H1 (cell line): ENCODE data around the gene DGUOK. TPM values are rescaled to one million over a fixed set of nuclear protein-coding genes. Genes with fewer than 3 reads are reported as not detected.

ENCODE experiments used
- CTCF ChIA-PET: fragments of 300-600 bp; sonication (Branson Sonifier 250); formaldehyde crosslinking; loops from one replicate; lab custom pipeline; 2021; ENCODE audit not compliant: partially characterized antibody; lab: Charles Lee
- POLR2A ChIA-PET: fragments of 300-600 bp; sonication (Branson Sonifier 250); formaldehyde crosslinking; loops from one replicate; lab custom pipeline; 2021; ENCODE audit warnings: inconsistent platforms; ENCODE audit not compliant: partially characterized antibody; lab: Charles Lee
- DNase-seq, 2 experiments: peaks; one replicate each; pipeline versions ENCODE4 v3.0.0 to v3.0.0-alpha.2; 2010 to 2022; ENCODE audit warnings: low spot score in 2 of 2, low read depth in 1 of 2, mixed read lengths in 1 of 2
- FAIRE-seq: peaks from 2 replicates; lab custom pipeline; 2011; peaks lifted over from hg19 to GRCh38; lab: Jason Lieb, UNC
- H2AFZ ChIP-seq: 2 replicates; pipeline ENCODE4 v1.8.1; 2012; ENCODE audit warnings: low read length, inconsistent platforms
- H2AK5ac ChIP-seq: 2 replicates; pipeline ENCODE4 v1.6.1; 2013; ENCODE audit warnings: low read depth, low read length
- H2BK120ac ChIP-seq: replicated peaks from 2 replicates; pipeline ENCODE3; 2013; ENCODE audit warnings: low read depth, low read length, inconsistent platforms
- H2BK12ac ChIP-seq: 2 replicates; pipeline ENCODE4 v1.6.1; 2013; ENCODE audit warnings: low read depth, low read length
- H2BK15ac ChIP-seq: 2 replicates; pipeline ENCODE4 v1.6.1; 2013; ENCODE audit warnings: low read length
- H2BK20ac ChIP-seq: 2 replicates; pipeline ENCODE4 v1.6.1; 2013; ENCODE audit warnings: low read length
- H2BK5ac ChIP-seq: 2 replicates; pipeline ENCODE4 v1.6.1; 2013; ENCODE audit warnings: low read depth, low read length
- H3K14ac ChIP-seq: 2 replicates; pipeline ENCODE4 v1.6.1; 2013; ENCODE audit warnings: inconsistent platforms; ENCODE audit not compliant: insufficient read length
- H3K18ac ChIP-seq: 2 replicates; pipeline ENCODE4 v1.6.1; 2013; ENCODE audit warnings: low read length; ENCODE audit errors: extremely low read depth
- H3K23ac ChIP-seq: 2 replicates; pipeline ENCODE4 v1.6.1; 2013; ENCODE audit warnings: inconsistent platforms; ENCODE audit not compliant: insufficient read length
- H3K23me2 ChIP-seq: 2 replicates; pipeline ENCODE4 v1.6.1; 2013; ENCODE audit warnings: low read depth, low read length
- H3K27ac ChIP-seq: 2 replicates; pipeline ENCODE4 v1.6.1; 2011; ENCODE audit warnings: low read depth, low read length, inconsistent platforms
- H3K27me3 ChIP-seq, 4 experiments: replicated peaks in 1 of 4; 1 replicate in 1 of 4; 2 replicates in 3 of 4; pipeline versions ENCODE4 v1.6.1 to v1.8.1; 2011 to 2013; ENCODE audit warnings: low read length in 3 of 4, mild to moderate bottlenecking in 3 of 4, inconsistent platforms in 2 of 4, mixed read lengths in 2 of 4, moderate library complexity in 1 of 4; ENCODE audit not compliant: control insufficient read depth in 3 of 4, insufficient read depth in 3 of 4; ENCODE audit errors: extremely low read depth in 1 of 4
- H3K36me3 ChIP-seq, 4 experiments: 2 replicates each; pipeline versions ENCODE4 v1.6.1 to v1.8.1; 2011 to 2013; ENCODE audit warnings: mild to moderate bottlenecking in 4 of 4, low read length in 3 of 4, moderate library complexity in 2 of 4, control low read depth in 1 of 4, inconsistent platforms in 1 of 4; ENCODE audit not compliant: insufficient read depth in 4 of 4, control insufficient read depth in 2 of 4
- H3K4ac ChIP-seq: replicated peaks from 2 replicates; pipeline ENCODE3; 2013; ENCODE audit warnings: low read length, low read depth, mixed read lengths, inconsistent platforms; ENCODE audit not compliant: insufficient read length
- H3K4me1 ChIP-seq, 4 experiments: replicated peaks in 1 of 4; 1 replicate in 1 of 4; 2 replicates in 3 of 4; pipeline versions ENCODE4 v1.6.1 to v1.8.1; 2011 to 2013; ENCODE audit warnings: low read length in 3 of 4, inconsistent platforms in 2 of 4, mixed read lengths in 1 of 4; ENCODE audit not compliant: insufficient read depth in 4 of 4, control insufficient read depth in 3 of 4
- H3K4me2 ChIP-seq, 2 experiments: 2 replicates each; pipeline versions ENCODE4 v1.6.1 to v1.8.1; 2011 to 2013; ENCODE audit warnings: low read depth in 2 of 2, low read length in 2 of 2, control low read depth in 1 of 2, inconsistent platforms in 1 of 2, mild to moderate bottlenecking in 1 of 2; ENCODE audit not compliant: insufficient read depth in 1 of 2
- H3K4me3 ChIP-seq, 4 experiments: fragments of 200-600, 300-600 bp in 1 of 4; sonication (generic), shearing (Covaris generic), sonication (Bioruptor Twin) in 1 of 4; 2 replicates each; pipeline versions ENCODE4 v1.5.1 to v1.8.1; 2011 to 2016; ENCODE audit warnings: low read length in 4 of 4, low read depth in 3 of 4, control low read depth in 2 of 4, inconsistent platforms in 2 of 4, mild to moderate bottlenecking in 2 of 4, mixed read lengths in 1 of 4, moderate library complexity in 1 of 4; ENCODE audit not compliant: insufficient read depth in 2 of 4; ENCODE audit errors: extremely low read depth in 1 of 4
- H3K56ac ChIP-seq: replicated peaks from 2 replicates; pipeline ENCODE3; 2013; ENCODE audit warnings: low read depth, mild to moderate bottlenecking, mixed read lengths, low read length, inconsistent platforms; ENCODE audit not compliant: insufficient read length
- H3K79me1 ChIP-seq: 2 replicates; pipeline ENCODE4 v1.6.1; 2013; ENCODE audit warnings: low read depth, low read length, control low read depth
- H3K79me2 ChIP-seq, 2 experiments: 2 replicates each; pipeline versions ENCODE4 v1.6.1 to v1.8.1; 2012 to 2013; ENCODE audit warnings: low read length in 2 of 2, mild to moderate bottlenecking in 2 of 2, inconsistent platforms in 1 of 2; ENCODE audit not compliant: insufficient read depth in 2 of 2, control insufficient read depth in 1 of 2
- H3K9ac ChIP-seq, 4 experiments: replicated peaks in 1 of 4; 1 replicate in 1 of 4; 2 replicates in 3 of 4; pipeline versions ENCODE4 v1.6.1 to v1.8.1; 2011 to 2013; ENCODE audit warnings: low read depth in 3 of 4, low read length in 3 of 4, control low read depth in 2 of 4, mild to moderate bottlenecking in 2 of 4, moderate library complexity in 2 of 4, inconsistent platforms in 1 of 4; ENCODE audit errors: extremely low read depth in 1 of 4
- H3K9me3 ChIP-seq, 2 experiments: 2 replicates each; pipeline versions ENCODE4 v1.6.1 to v1.8.1; 2012 to 2013; ENCODE audit warnings: mild to moderate bottlenecking in 2 of 2, moderate library complexity in 2 of 2, control low read depth in 1 of 2, inconsistent platforms in 1 of 2, low read depth in 1 of 2, low read length in 1 of 2, mixed read lengths in 1 of 2; ENCODE audit not compliant: insufficient read depth in 2 of 2
- H4K20me1 ChIP-seq, 2 experiments: replicated peaks in 1 of 2; 2 replicates each; pipeline versions ENCODE3 to v1.8.1; 2011 to 2013; ENCODE audit warnings: inconsistent platforms in 2 of 2, low read length in 2 of 2, mild to moderate bottlenecking in 1 of 2; ENCODE audit not compliant: insufficient read depth in 2 of 2, control insufficient read depth in 1 of 2
- H4K5ac ChIP-seq: 2 replicates; pipeline ENCODE4 v1.6.1; 2013; ENCODE audit warnings: low read length, low read depth, mixed read lengths, inconsistent platforms; ENCODE audit not compliant: insufficient read length
- H4K8ac ChIP-seq: 2 replicates; pipeline ENCODE4 v1.8.0; 2013; ENCODE audit warnings: mild to moderate bottlenecking, moderate library complexity, low read length, inconsistent platforms; ENCODE audit not compliant: insufficient read depth; ENCODE audit errors: extremely low read depth
- H4K91ac ChIP-seq: replicated peaks from 2 replicates; pipeline ENCODE3; 2013; ENCODE audit warnings: low read length, mixed read lengths, inconsistent platforms; ENCODE audit not compliant: insufficient read length
- ATF2 ChIP-seq: IDR thresholded peaks from 2 replicates; pipeline ENCODE4 v1.6.1; 2012; ENCODE audit warnings: low read length, inconsistent platforms
- BACH1 ChIP-seq: IDR thresholded peaks from 2 replicates; pipeline ENCODE4 v1.6.1; 2012; ENCODE audit warnings: low read length, improper control_type of control experiment
- CEBPB ChIP-seq: IDR thresholded peaks from 2 replicates; pipeline ENCODE4 v1.6.1; 2012; ENCODE audit warnings: low read depth, low read length
- GTF2F1 ChIP-seq: IDR thresholded peaks from 2 replicates; pipeline ENCODE4 v1.6.1; 2012; ENCODE audit warnings: low read depth, low read length, improper control_type of control experiment, borderline replicate concordance
- KDM1A ChIP-seq: fragments of 200-600, 300-600 bp; sonication (generic); IDR thresholded peaks from 2 replicates; pipeline ENCODE4 v1.7.1; 2016; ENCODE audit warnings: mild to moderate bottlenecking, low read length, borderline replicate concordance
- PHF8 ChIP-seq: fragments of 200-600 bp; sonication (generic); conservative IDR thresholded peaks from 2 replicates; pipeline ENCODE4 v1.7.1; 2012; ENCODE audit warnings: low read depth, mild to moderate bottlenecking, inconsistent platforms, low read length, moderate library complexity
- SIX5 ChIP-seq: IDR thresholded peaks from 2 replicates; pipeline ENCODE4 v1.6.1; 2011; ENCODE audit warnings: mild to moderate bottlenecking, low read depth, low read length
- SP4 ChIP-seq: IDR thresholded peaks from 2 replicates; pipeline ENCODE4 v1.6.1; 2012; ENCODE audit warnings: low read length, inconsistent platforms
- SUZ12 ChIP-seq: fragments of 200-600 bp; sonication (generic); IDR thresholded peaks from 2 replicates; pipeline ENCODE4 v1.6.1; 2012; ENCODE audit warnings: mild to moderate bottlenecking, inconsistent platforms, low read length, moderate library complexity, mixed read lengths
- ZNF274 ChIP-seq: IDR thresholded peaks from 2 replicates; pipeline ENCODE4 v1.7.0; 2012; ENCODE audit warnings: low read length, borderline replicate concordance; ENCODE audit errors: extremely low read depth
- WGBS, 2 experiments: shearing (Covaris generic) in 1 of 2; methylation state at CpG; one replicate each; pipeline versions ENCODE4 v1.1.6 to v1.1.7; 2013 to 2015; ENCODE audit warnings: low lambda C conversion rate in 2 of 2, mixed read lengths in 2 of 2, inconsistent platforms in 1 of 2, low coverage in 1 of 2, missing lambda C conversion rate in 1 of 2; ENCODE audit not compliant: insufficient replicate concordance in 2 of 2, insufficient coverage in 1 of 2, insufficient read length in 1 of 2; ENCODE audit errors: extremely low coverage in 1 of 2, missing lambda C conversion rate in 1 of 2; 5-methylcytosine and 5-hydroxymethylcytosine counted together
- polyA plus RNA-seq, 7 experiments: library from polyadenylated mRNA; depleted of rRNA in 3 of 7; stranded (reverse) in 5 of 7; unstranded in 2 of 7; fragments of >200 nt in 5 of 7; fragments of 200-250 nt in 2 of 7; gene quantifications; 1 replicate in 5 of 7; 2 replicates in 1 of 7; 4 replicates in 1 of 7; pipeline versions ENCODE4 v1.2.1 to v1.2.3, GENCODE V29; 2011 to 2013; ENCODE audit warnings: missing spikeins in 2 of 7, mixed read lengths in 2 of 7
- total RNA-seq: library from RNA; stranded (reverse); fragmentation: NEBNext Ultra II Directional; extraction: Animal tissue kit (Norgen Biotek cat#: 25700); gene quantifications from 2 replicates; pipeline ENCODE4 v1.2.1, GENCODE V29; 2021
- TF ChIP-seq, protein P1 (sequence below): IDR thresholded peaks from 2 replicates; pipeline ENCODE4 v1.6.1; 2011; ENCODE audit warnings: low read depth, mild to moderate bottlenecking, low read length; ENCODE audit not compliant: insufficient read depth

The DGUOK gene
- total and polyA plus RNA-seq, 2 of the 8 experiments (the other 6 are each of a cell fraction or from before 2014, with no cell fraction given) = 110 to 168 TPM

DNA sequence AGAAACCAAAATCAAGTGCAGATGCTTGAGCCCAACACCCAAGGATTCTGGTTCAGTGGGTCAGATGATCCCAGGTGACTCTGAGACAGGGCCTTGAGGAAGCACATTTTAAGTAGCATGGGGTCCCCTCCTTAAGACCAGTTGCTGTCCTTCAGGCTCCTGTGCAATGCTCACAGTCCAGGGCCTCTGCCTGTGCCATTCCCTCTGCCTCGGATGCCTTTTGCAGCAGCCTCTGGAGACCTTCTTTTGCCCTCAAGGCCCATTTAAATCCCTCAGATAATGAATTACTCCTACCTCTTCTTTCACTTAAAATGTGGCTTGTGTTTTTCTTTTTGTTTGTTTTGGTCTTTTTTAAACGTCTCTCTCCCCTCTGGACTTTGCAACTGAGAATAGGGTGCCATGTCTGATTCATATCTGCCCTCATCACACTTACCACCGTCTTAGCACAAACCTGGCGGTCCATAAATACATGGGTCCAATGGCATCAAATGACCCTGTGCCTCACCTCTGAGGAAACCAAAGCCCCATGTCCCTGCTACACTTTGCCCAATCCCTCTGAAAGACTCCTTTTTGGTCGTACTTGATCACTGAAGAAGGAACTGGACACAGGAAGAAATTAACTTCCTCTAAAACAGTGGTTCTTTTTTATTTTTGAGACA is 19.7 kb upstream of the DGUOK start:
- Histone ChIP-seq H2AFZ (no peak overlapping the region), H3K4me3 (no peak overlapping the region), H2BK20ac (no peak overlapping the region), H3K79me2 (no peaks in the 10 kb centered on the region), H3K9me3 (no peaks in the 10 kb centered on the region), H4K5ac (no peak overlapping the region), H3K4me1 (peaks cover 0 to 5% (median under 1%) of the 10 kb centered on the region in 4 experiments; a peak in 2 of 7 replicates), H3K79me1 (no peaks in the 10 kb centered on the region), H2BK5ac (no peak overlapping the region), H2AK5ac (no peak overlapping the region), H4K8ac (no peak overlapping the region), H3K36me3 (no peaks in the 10 kb centered on the region), H2BK12ac (no peak overlapping the region), H3K9ac (no peak overlapping the region), H3K18ac (no peak overlapping the region), H3K4me2 (no peak overlapping the region), H3K4ac (no peak overlapping the region), H2BK120ac (no peak overlapping the region), H3K27me3 (no peaks in the 10 kb centered on the region), H4K91ac (no peak overlapping the region), H3K14ac (no peak overlapping the region), H3K23me2 (no peaks in the 10 kb centered on the region), H2BK15ac (no peak overlapping the region), H3K23ac (no peak overlapping the region), H3K27ac (no peak overlapping the region), H4K20me1 (no peaks in the 10 kb centered on the region), H3K56ac (no peak overlapping the region)
- ChIA-PET POLR2A (interaction anchor here (1.1 to 1.3 kb wide), 2 partner anchors 75 to 241 kb away, joined by 3 to 5 read pairs; partner anchors contain the start of gene BOLA3), CTCF (interaction anchor here (0.7 to 3.5 kb wide), 12 partner anchors 10 to 236 kb away, joined by 3 to 24 read pairs (median 4); no protein-coding TSS in a partner anchor)
- FAIRE-seq (no peak), DNase-seq (no peak)
- WGBS, 2 experiments = 86% methylated on average over 5 of the region's 5 CpGs; no CpG with 5 or more reads in 1 of the 2 experiments
- TF ChIP-seq ATF2 = no peak
- no peak for TF ChIP-seq SIX5
- TF ChIP-seq PHF8 = no peak
- no peak for TF ChIP-seq SUZ12
- TF ChIP-seq CEBPB = no peak
- TF ChIP-seq ZNF274 = no peak
- no peak for TF ChIP-seq KDM1A
- TF ChIP-seq GTF2F1 = no peak
- no peak for TF ChIP-seq BACH1
- no peak for TF ChIP-seq SP4
- TF ChIP-seq, protein P1, sequence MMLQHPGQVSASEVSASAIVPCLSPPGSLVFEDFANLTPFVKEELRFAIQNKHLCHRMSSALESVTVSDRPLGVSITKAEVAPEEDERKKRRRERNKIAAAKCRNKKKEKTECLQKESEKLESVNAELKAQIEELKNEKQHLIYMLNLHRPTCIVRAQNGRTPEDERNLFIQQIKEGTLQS = no peak
